Stimulated activated CD4-positive, alpha-beta T cell treated with anti-CD3 and anti-CD28 coated beads, Interleukin-2, amount 100 ng/mL, for 48 hours (primary cell): ENCODE results near the gene ENTPD2.

Experiments used
- DNase-seq, 2 donors: peaks; one replicate each; pipeline ENCODE4 v3.0.0-alpha.2; 2020

ENTPD2 gene

DNA sequence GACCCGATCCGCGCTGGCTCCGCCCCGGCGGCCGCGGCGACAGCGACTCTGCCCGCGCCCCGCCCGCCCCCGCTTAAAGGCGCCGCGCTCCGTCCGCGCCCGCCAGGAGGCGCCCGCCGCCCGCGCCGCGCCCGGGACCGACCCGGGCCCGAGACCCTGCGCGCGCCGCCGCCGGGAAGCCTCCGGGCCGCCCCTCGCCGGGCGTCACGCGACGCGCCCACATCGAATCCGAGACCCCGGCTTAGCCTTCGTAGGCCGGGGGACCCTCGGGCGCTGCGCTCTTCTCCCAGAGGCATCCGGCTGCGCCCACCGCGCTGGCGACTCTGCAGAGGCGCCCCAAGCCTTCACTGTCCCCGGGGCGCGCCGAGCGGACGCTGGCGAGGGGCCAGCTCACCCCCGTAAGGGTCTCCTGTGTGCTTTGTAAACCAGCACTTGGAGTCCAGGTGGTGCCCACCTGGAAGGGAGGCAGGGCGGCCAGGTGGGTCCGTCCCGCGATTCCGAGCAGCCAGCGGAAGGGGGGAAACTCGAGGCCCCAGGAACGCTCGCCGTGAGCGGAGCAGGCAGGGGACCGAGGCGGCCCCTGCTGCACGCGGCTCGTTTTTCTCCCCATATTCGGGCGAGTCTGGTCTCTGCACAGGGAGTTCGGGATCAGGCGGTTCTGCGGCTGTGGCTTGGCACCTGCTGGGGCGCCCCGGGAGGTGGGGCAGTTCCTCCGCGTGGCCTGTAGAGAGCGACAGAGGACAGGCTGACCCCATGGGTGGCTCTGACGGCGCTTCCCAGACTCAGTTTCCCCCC lies 25.4 kb downstream of the ENTPD2 start:
- peak; percentile 57 to 69 for DNase-seq

- no peak for DNase-seq
These were observed 26.2 kb downstream of the ENTPD2 start, which contains the start of gene ABCA2 for GRCh38 chr9:137027369-137028262. ABCA2 (minus strand) TSS chr9:137028237; CDS start chr9:137028140, 97 bp downstream.

DNA sequence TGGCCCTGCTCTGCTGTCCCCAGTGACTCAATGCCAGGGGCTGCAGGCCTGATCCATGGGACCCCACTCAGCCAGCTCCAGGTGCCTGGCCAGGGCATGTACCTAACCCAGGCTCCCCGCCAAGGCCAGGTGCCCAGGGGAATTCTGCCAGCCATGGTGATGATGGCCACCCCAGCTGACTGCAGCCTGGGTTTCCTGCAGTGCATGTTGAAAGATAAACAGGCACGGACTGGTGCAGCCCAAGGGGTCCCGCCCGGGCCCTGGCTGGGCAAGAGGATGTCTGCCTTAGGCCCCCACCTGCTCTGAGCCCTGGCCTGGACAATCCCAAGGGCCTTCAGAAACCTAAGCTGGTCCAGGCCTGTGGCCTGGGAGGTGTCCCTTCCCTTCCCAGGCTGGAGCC lies 27.0 kb downstream of the ENTPD2 start:
- DNase-seq = no peak

DNA sequence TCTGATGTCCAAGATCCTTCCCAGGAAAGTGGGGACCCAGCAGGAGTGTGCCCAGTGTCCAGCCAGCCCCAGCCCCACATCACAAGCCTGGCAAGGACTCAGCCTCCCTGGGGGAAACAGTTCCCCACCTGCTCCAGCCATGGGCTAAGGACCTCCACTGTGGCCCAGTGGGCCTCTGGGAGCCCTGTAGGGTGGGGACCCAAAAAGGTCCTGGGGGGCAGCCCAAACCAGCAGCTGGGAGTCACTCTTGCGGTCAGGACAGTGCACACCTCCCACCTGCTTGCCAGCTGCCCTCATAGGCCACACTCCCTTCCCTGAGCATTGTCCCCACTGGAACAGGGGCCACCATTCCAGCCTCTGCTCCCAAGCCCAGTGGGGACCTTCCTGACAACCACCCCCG lies 27.5 kb downstream of the ENTPD2 start:
- no peak for DNase-seq

GRCh38 chr9:137025517-137025966 lies 28.3 kb downstream of the ENTPD2 start:
- DNase-seq = no peak

DNA sequence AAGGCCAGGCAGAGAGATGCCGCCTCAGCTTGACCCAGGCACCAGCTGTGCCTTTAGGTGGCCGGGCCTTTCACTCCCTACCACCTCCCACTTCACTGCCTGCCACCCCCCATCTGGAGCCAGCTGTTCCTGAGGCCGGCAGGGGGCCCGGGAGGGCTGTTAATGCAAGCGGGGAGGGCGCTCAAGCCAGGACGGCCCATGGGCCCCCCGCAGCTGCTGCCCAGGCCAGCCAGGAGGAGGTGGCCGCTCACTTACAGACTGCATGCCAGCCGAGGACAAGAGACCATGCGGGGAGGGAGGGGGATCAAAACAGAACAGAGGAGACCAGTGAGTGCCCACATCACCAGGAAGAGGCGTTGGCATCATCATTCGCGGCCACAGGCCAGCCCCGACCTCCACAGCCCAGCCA lies 30.3 kb downstream of the ENTPD2 start:
- no peak for DNase-seq

GRCh38 chr9:137023157-137023556 lies 30.7 kb downstream of the ENTPD2 start:
- no peak for DNase-seq

DNA sequence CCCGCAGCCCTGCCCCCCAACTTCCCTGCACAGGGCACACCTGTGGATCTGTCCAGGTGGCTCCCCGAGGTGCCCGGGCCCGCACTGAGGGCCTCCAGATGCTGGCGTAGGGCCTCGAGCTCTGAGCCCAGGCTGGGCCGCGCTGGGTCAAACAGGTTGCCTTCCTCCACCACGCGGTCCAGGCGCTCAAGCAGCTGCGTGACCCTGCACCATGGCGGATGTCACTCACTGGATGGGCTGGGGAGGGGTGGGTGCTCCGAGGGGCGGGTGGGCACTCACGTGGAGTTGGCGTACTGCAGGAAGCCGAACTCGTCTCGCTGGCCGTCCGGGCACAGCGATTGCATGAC lies 31.2 kb downstream of the ENTPD2 start:
- no peak for DNase-seq

GRCh38 chr9:137021979-137022661 lies 31.7 kb downstream of the ENTPD2 start:
- peak; percentile 66 to 72 for DNase-seq

DNA sequence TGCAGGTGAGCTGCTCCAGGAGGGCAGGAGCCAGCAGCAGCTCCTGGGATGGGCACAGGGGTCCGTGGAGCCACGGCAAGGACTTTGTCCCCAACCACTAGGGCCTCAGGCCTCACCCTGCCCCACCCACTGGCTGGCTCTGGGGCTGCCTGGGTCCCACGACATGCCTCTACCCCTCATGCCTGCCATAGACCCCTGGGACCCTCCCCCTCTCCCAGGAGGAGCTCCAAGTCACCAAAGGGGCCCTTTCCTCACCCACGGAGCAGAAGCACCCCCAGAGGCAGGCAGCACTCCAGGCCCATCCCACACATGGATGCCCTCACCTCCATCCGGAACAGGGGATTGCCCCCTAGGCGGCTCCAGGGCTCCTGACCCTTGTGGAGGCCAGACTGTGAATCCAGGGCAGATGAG lies 32.3 kb downstream of the ENTPD2 start:
- no peak for DNase-seq

DNA sequence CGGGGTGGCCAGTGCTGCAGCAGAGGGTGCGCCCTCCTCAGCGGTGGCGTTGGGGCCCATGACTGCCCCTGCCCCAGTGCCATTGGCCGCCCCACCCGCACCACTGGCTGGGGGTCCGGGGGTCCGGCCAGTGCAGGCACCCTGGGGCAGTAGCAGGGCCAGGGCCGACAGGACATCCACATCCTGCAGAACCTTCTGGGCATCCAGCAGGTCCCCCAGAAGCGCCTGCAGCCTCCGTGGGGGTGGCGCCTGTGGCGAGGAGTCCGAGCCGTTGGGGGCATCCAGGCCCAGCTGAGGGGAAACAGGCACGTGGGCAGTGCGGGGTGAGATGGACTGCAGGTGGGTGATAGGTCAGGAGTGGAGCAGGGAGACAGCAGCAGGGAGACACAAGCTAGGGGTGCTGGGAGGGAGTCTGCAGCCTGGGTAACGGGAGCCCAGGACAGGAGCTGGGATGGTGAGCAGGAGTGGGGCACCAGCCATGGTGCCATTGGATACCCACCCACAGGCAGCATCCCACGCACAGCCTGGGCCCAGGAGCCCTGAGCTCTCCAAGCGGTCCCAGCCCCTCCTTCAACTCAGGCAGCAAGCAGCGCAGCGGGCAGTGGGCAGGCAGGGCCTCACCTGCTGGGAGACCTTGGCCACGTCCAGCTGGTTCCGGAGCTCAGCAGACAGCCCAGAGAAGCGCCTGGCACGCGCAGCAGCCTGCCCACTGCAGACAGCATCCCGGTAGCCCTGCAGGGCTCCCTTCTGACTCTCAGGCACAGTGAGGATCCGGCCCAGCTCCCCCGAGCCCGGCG lies 32.9 kb downstream of the ENTPD2 start:
- DNase-seq = no peak

- DNase-seq = no peak
These were observed 33.8 kb downstream of the ENTPD2 start for GRCh38 chr9:137019891-137020683.

- DNase-seq = no peak
These were observed 34.9 kb downstream of the ENTPD2 start for GRCh38 chr9:137018761-137019559.

- no peak for DNase-seq
These were observed 35.9 kb downstream of the ENTPD2 start for GRCh38 chr9:137017791-137018497.

GRCh38 chr9:137017071-137017470 lies 36.8 kb downstream of the ENTPD2 start:
- DNase-seq = no peak

DNA sequence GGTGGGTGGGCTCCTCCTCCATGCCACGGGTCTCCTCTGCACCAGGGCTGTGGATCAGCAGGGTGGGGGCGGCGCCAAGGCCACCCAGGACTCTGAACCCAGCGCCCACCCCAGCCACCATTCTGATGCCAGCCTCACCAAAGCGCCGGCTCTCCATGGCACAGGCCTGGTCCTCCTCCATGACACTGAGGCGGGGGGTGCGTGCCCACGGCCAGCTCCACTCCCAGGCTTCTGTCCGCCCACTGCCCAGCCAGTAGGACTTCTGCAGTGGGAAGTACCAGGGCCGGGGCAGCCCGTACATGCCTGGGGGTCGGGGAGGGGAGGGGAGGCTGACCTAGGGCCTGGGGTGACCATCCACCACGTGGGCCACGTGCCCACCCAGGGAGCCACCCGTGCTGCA lies 37.4 kb downstream of the ENTPD2 start:
- DNase-seq = no peak

- DNase-seq = no peak
These were observed 37.9 kb downstream of the ENTPD2 start for GRCh38 chr9:137015976-137016375.

- DNase-seq = no peak
These were observed 38.3 kb downstream of the ENTPD2 start for GRCh38 chr9:137015540-137015930.

- no peak for DNase-seq
These were observed 38.9 kb downstream of the ENTPD2 start for GRCh38 chr9:137014776-137015539.
